Left kidney (tissue), 2 donors: ENCODE results near the gene AK8. TPM values are rescaled to one million over a fixed set of nuclear protein-coding genes. Genes with fewer than 3 reads are reported as not detected.

Source experiments
- DNase-seq: peaks from one replicate; pipeline ENCODE4 v3.0.0-alpha.2; 2013
- polyA plus RNA-seq: library from polyadenylated mRNA; unstranded; fragments of 120-200 nt; gene quantifications from one replicate; pipeline ENCODE4 v1.2.1, GENCODE V29; 2013; ENCODE audit not compliant: insufficient read length

The AK8 gene
- polyA plus RNA-seq, 1 donor, result 3.9 TPM

- DNase-seq, result no peak
Observed at GRCh38 chr9:132798817-132799790, 79.0 kb downstream of the AK8 start.

GRCh38 chr9:132797861-132798659, 80.0 kb downstream of the AK8 start:
- DNase-seq, result no peak

GRCh38 chr9:132795511-132796303, 82.4 kb downstream of the AK8 start:
- no peak for DNase-seq

- no peak for DNase-seq
Observed at GRCh38 chr9:132794730-132795380, 83.2 kb downstream of the AK8 start.

GRCh38 chr9:132793606-132794580, 84.2 kb downstream of the AK8 start:
- DNase-seq, result no peak

GRCh38 chr9:132792547-132792946, 85.5 kb downstream of the AK8 start:
- no peak for DNase-seq

GRCh38 chr9:132791699-132792240, 86.3 kb downstream of the AK8 start:
- DNase-seq, result no peak

- no peak for DNase-seq
Observed at GRCh38 chr9:132789719-132790118, 88.4 kb downstream of the AK8 start.

- DNase-seq, result no peak
Observed at GRCh38 chr9:132788378-132788777, 89.7 kb downstream of the AK8 start.

GRCh38 chr9:132787748-132788159, 90.3 kb downstream of the AK8 start:
- no peak for DNase-seq

GRCh38 chr9:132784286-132784830, 93.7 kb downstream of the AK8 start:
- no peak for DNase-seq

- no peak for DNase-seq
Observed at GRCh38 chr9:132783006-132783405, 95.1 kb downstream of the AK8 start.

GRCh38 chr9:132782037-132782436, 96.0 kb downstream of the AK8 start:
- no peak for DNase-seq

GRCh38 chr9:132780230-132781007, 97.7 kb downstream of the AK8 start:
- no peak for DNase-seq

GRCh38 chr9:132776891-132777290, 101.2 kb downstream of the AK8 start:
- no peak for DNase-seq

GRCh38 chr9:132776268-132776667, 101.8 kb downstream of the AK8 start:
- no peak for DNase-seq

GRCh38 chr9:132775720-132776119, 102.4 kb downstream of the AK8 start:
- no peak for DNase-seq

GRCh38 chr9:132774886-132775285, 103.2 kb downstream of the AK8 start:
- DNase-seq, result no peak

GRCh38 chr9:132773764-132774339, 104.2 kb downstream of the AK8 start:
- DNase-seq, result no peak
